Kidney (tissue), 14 donors: ENCODE results near the gene CD180. TPM values are rescaled to one million over a fixed set of nuclear protein-coding genes. Genes with fewer than 3 reads are reported as not detected.

ENCODE experiments used
- DNase-seq, 5 donors: peaks; one replicate each; pipeline ENCODE4 v3.0.0-alpha.2; 2013 to 2020
- FAIRE-seq: peaks from 2 replicates; lab custom pipeline; 2012; peaks lifted over from hg19 to GRCh38; lab: Jason Lieb, UNC
- H3K27ac ChIP-seq, 2 donors: one replicate each; pipeline ENCODE4 v1.7.0; 2013; ENCODE audit warnings: low read depth in 2 of 2, low read length in 2 of 2, inconsistent platforms in 1 of 2
- H3K27me3 ChIP-seq: one replicate; pipeline ENCODE4 v1.7.1; 2013; ENCODE audit warnings: low read length, inconsistent platforms; ENCODE audit not compliant: control insufficient read depth, insufficient read depth
- H3K36me3 ChIP-seq, 3 donors: one replicate each; pipeline versions ENCODE4 v1.7.0 to v1.7.1; 2013; ENCODE audit warnings: low read length in 3 of 3, control low read depth in 1 of 3, inconsistent platforms in 1 of 3; ENCODE audit not compliant: insufficient read depth in 3 of 3, control insufficient read depth in 2 of 3
- H3K4me1 ChIP-seq, 3 donors: one replicate each; pipeline versions ENCODE4 v1.7.0 to v1.7.1; 2013; ENCODE audit warnings: low read length in 3 of 3, inconsistent platforms in 1 of 3, low read depth in 1 of 3; ENCODE audit not compliant: control insufficient read depth in 2 of 3, insufficient read depth in 2 of 3
- H3K4me3 ChIP-seq, 3 donors: one replicate each; pipeline versions ENCODE4 v1.7.0 to v1.8.1; 2013; ENCODE audit warnings: low read length in 3 of 3, control low read depth in 1 of 3, inconsistent platforms in 1 of 3
- H3K9ac ChIP-seq, 3 donors: one replicate each; pipeline versions ENCODE4 v1.7.0 to v1.7.1; 2013; ENCODE audit warnings: low read length in 3 of 3, control low read depth in 1 of 3, inconsistent platforms in 1 of 3
- H3K9me3 ChIP-seq, 3 donors: one replicate each; pipeline versions ENCODE4 v1.7.0 to v1.7.1; 2013; ENCODE audit warnings: low read length in 3 of 3, control low read depth in 1 of 3, inconsistent platforms in 1 of 3; ENCODE audit not compliant: control insufficient read depth in 2 of 3, insufficient read depth in 1 of 3
- intact Hi-C: fragments of 100-400 bp; cut with DNase I; formaldehyde crosslinking; loops from one replicate; pipeline ENCODE4 v1.11.1; 2022
- polyA plus RNA-seq: library from polyadenylated mRNA; stranded (reverse); fragments of 350-450 nt; fragmentation: Illumina TruSeq; extraction: RNeasy Lipid Tissue Mini Kit (QIAGEN cat#74804); gene quantifications from one replicate; pipeline ENCODE4 v1.2.3, GENCODE V29; 2014; ENCODE audit warnings: low read depth, low replicate concordance; ENCODE audit not compliant: insufficient read depth
- total RNA-seq: library from RNA; stranded (reverse); fragmentation: NEBNext Ultra II Directional; extraction: Animal tissue kit (Norgen Biotek cat#: 25700); gene quantifications from one replicate; pipeline ENCODE4 v1.2.1, GENCODE V29; 2021
- TF ChIP-seq, protein P1 (sequence below): IDR thresholded peaks from 3 replicates; pipeline ENCODE4 v1.5.1; 2012; ENCODE audit warnings: mild to moderate bottlenecking, moderate library complexity, borderline replicate concordance; ENCODE audit not compliant: insufficient read depth; ENCODE audit errors: extremely low read depth
- donor health status: control.
- donor health status: control.
- donor health status: control.
- donor health status: control.
- donor health status: control.
- donor health status: DM: yes; HTN: yes; CAD: no.
- donor health status: Normal renal cell carcinoma (clear cell type).

Gene CD180
- total and polyA plus RNA-seq, 2 donors from 2014 or later: 0.28 to 3.3 TPM

GRCh38 chr5:67200809-67201562, 4.4 kb upstream of the CD180 start:
- Histone ChIP-seq H3K9me3 (no peaks in the 10 kb centered on the region), H3K4me3 (no peak overlapping the region), H3K27me3 (no peaks in the 10 kb centered on the region), H3K27ac (no peak overlapping the region), H3K36me3 (no peaks in the 10 kb centered on the region), H3K4me1 (no peaks in the 10 kb centered on the region), H3K9ac (no peak overlapping the region)
- TF ChIP-seq, protein P1, sequence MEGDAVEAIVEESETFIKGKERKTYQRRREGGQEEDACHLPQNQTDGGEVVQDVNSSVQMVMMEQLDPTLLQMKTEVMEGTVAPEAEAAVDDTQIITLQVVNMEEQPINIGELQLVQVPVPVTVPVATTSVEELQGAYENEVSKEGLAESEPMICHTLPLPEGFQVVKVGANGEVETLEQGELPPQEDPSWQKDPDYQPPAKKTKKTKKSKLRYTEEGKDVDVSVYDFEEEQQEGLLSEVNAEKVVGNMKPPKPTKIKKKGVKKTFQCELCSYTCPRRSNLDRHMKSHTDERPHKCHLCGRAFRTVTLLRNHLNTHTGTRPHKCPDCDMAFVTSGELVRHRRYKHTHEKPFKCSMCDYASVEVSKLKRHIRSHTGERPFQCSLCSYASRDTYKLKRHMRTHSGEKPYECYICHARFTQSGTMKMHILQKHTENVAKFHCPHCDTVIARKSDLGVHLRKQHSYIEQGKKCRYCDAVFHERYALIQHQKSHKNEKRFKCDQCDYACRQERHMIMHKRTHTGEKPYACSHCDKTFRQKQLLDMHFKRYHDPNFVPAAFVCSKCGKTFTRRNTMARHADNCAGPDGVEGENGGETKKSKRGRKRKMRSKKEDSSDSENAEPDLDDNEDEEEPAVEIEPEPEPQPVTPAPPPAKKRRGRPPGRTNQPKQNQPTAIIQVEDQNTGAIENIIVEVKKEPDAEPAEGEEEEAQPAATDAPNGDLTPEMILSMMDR: no peak
- FAIRE-seq (no peak), DNase-seq (no peak)
- intact Hi-C loops: no loop called here

DNA sequence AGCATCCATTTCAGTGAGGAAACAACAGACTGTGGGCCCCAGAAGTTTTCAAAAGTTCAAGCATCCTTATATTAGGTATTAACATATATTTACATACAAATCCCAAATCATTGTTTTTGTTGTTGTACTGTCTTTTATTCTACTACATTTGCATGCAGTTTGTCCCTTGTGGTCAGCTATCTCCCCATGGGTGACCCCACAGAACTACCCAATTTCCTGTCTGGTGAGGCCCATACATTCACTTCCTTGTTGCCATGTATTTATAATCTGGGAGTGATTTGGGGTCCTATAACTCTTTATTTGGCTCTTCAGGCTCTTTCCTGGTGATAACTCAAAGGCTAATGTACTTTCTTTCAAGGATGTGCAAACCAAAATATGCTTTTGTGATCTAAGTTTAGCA, 3.3 kb upstream of the CD180 start:
- H3K4me3 ChIP-seq: no peak overlapping the region
- no peaks in the 10 kb centered on the region for H3K9me3 ChIP-seq
- TF ChIP-seq, protein P1: no peak
- no peak for FAIRE-seq
- H3K27me3 ChIP-seq: no peaks in the 10 kb centered on the region
- H3K27ac ChIP-seq: no peak overlapping the region
- H3K4me1 ChIP-seq: no peaks in the 10 kb centered on the region
- H3K9ac ChIP-seq: no peak overlapping the region
- intact Hi-C loops: no loop called here
- no peak for DNase-seq
- no peaks in the 10 kb centered on the region for H3K36me3 ChIP-seq

DNA sequence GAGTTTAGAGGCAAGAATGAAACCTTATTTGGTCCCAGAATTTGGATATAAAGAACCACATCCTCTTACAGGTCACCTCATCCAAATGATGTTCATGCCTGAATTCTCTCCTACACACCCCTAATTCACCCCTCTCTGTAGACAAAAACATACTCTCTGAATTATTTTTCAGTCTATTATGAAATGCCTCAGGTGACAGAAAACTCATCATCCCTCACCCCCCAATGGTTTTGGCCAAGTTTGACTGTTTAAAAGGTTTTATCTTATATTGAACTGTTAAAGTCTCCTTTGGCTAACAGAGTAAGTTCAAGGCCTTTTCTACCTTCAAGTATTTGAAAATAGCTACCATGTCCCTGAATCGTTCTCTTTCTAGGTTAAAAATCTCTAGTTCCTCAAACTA, 2.3 kb upstream of the CD180 start:
- no peak overlapping the region for H3K4me3 ChIP-seq
- H3K36me3 ChIP-seq: no peaks in the 10 kb centered on the region
- FAIRE-seq (no peak), DNase-seq (no peak)
- TF ChIP-seq, protein P1: no peak
- H3K4me1 ChIP-seq: no peaks in the 10 kb centered on the region
- no peak overlapping the region for H3K27ac ChIP-seq
- H3K9me3 ChIP-seq: no peaks in the 10 kb centered on the region
- intact Hi-C loops: no loop called here
- no peaks in the 10 kb centered on the region for H3K27me3 ChIP-seq
- no peak overlapping the region for H3K9ac ChIP-seq
